ENCODE data around the gene KCNH1. TPM values are rescaled to one million over a fixed set of nuclear protein-coding genes. Genes with fewer than 3 reads are reported as not detected.

Gene KCNH1
- total and polyA plus RNA-seq, 4 donors, result not detected

DNA sequence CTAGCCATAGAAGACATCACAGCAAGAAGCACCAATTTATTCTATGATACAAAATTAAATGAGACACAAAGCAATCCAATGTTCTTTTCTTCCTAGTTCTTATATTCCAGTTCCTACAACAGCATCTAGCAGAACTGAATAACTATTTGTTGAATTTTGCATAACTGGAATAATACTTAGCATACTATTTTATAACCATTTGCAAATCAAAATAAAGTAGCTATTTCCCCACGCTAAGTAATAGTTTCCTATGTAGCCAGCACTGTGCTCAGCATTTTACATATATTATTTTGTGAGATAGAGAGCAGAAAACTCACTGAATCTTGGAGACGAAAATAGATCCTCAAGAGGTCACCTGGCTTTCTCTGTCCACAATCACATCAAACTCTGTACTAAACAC lies 42.1 kb downstream of the KCNH1 start:
- no peaks in the 10 kb centered on the region for H3K36me3 ChIP-seq (ENCODE audit: control insufficient read depth in 4 of 4, insufficient read depth in 3 of 4, low read depth in 1 of 4, low read length in 3 of 4)
- TF ChIP-seq SP1 (IDR thresholded peaks at IDR 0.05), result no peak
- no peak for TF ChIP-seq YY1 (IDR thresholded peaks at IDR 0.05)
- TF ChIP-seq, protein P1, sequence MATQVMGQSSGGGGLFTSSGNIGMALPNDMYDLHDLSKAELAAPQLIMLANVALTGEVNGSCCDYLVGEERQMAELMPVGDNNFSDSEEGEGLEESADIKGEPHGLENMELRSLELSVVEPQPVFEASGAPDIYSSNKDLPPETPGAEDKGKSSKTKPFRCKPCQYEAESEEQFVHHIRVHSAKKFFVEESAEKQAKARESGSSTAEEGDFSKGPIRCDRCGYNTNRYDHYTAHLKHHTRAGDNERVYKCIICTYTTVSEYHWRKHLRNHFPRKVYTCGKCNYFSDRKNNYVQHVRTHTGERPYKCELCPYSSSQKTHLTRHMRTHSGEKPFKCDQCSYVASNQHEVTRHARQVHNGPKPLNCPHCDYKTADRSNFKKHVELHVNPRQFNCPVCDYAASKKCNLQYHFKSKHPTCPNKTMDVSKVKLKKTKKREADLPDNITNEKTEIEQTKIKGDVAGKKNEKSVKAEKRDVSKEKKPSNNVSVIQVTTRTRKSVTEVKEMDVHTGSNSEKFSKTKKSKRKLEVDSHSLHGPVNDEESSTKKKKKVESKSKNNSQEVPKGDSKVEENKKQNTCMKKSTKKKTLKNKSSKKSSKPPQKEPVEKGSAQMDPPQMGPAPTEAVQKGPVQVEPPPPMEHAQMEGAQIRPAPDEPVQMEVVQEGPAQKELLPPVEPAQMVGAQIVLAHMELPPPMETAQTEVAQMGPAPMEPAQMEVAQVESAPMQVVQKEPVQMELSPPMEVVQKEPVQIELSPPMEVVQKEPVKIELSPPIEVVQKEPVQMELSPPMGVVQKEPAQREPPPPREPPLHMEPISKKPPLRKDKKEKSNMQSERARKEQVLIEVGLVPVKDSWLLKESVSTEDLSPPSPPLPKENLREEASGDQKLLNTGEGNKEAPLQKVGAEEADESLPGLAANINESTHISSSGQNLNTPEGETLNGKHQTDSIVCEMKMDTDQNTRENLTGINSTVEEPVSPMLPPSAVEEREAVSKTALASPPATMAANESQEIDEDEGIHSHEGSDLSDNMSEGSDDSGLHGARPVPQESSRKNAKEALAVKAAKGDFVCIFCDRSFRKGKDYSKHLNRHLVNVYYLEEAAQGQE (IDR thresholded peaks at IDR 0.05), result no peak
- TF ChIP-seq NR2F2 (IDR thresholded peaks at IDR 0.05), result no peak
- TF ChIP-seq, protein P2, sequence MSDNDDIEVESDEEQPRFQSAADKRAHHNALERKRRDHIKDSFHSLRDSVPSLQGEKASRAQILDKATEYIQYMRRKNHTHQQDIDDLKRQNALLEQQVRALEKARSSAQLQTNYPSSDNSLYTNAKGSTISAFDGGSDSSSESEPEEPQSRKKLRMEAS (IDR thresholded peaks at IDR 0.05), result no peak
- TF ChIP-seq RAD21 (IDR thresholded peaks at IDR 0.05), result no peak
- no peak for TF ChIP-seq TAF1 (conservative IDR thresholded peaks at IDR 0.05)
- TF ChIP-seq FOXA1 (IDR thresholded peaks at IDR 0.05), result no peak
- TF ChIP-seq, protein P3, sequence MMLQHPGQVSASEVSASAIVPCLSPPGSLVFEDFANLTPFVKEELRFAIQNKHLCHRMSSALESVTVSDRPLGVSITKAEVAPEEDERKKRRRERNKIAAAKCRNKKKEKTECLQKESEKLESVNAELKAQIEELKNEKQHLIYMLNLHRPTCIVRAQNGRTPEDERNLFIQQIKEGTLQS (IDR thresholded peaks at IDR 0.05), result no peak
- no peak for TF ChIP-seq GABPA (IDR thresholded peaks at IDR 0.05 in 1 of 2, conservative IDR thresholded peaks at IDR 0.05 in 1 of 2)
- no peak for TF ChIP-seq HNF4A (conservative IDR thresholded peaks at IDR 0.05)
- TF ChIP-seq, protein P4, sequence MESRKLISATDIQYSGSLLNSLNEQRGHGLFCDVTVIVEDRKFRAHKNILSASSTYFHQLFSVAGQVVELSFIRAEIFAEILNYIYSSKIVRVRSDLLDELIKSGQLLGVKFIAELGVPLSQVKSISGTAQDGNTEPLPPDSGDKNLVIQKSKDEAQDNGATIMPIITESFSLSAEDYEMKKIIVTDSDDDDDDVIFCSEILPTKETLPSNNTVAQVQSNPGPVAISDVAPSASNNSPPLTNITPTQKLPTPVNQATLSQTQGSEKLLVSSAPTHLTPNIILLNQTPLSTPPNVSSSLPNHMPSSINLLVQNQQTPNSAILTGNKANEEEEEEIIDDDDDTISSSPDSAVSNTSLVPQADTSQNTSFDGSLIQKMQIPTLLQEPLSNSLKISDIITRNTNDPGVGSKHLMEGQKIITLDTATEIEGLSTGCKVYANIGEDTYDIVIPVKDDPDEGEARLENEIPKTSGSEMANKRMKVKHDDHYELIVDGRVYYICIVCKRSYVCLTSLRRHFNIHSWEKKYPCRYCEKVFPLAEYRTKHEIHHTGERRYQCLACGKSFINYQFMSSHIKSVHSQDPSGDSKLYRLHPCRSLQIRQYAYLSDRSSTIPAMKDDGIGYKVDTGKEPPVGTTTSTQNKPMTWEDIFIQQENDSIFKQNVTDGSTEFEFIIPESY (IDR thresholded peaks at IDR 0.05), result no peak
- no peak for TF ChIP-seq RXRA (IDR thresholded peaks at IDR 0.05)
- TF ChIP-seq HNF4G (IDR thresholded peaks at IDR 0.05), result no peak
- 76% methylated on average over 2 of the region's 2 CpGs for WGBS
- H3K4me3 ChIP-seq (ENCODE audit: low read depth in 1 of 3, low read length in 3 of 3), result no peak overlapping the region
- no peak for DNase-seq (ENCODE audit: low spot score)
- H3K9me3 ChIP-seq (ENCODE audit: control insufficient read depth in 4 of 4, low read length in 3 of 4), result no peaks in the 10 kb centered on the region
- H3K4me1 ChIP-seq (ENCODE audit: control insufficient read depth in 4 of 4, insufficient read depth in 4 of 4, low read length in 3 of 4), result no peaks in the 10 kb centered on the region
- H3K9ac ChIP-seq (ENCODE audit: low read depth in 1 of 2, low read length in 2 of 2), result no peak overlapping the region
- H3K27me3 ChIP-seq (ENCODE audit: control insufficient read depth in 4 of 4, insufficient read depth in 4 of 4, low read length in 3 of 4), result no peaks in the 10 kb centered on the region
- H3K27ac ChIP-seq (ENCODE audit: low read depth in 1 of 2, low read length in 2 of 2), result no peak overlapping the region

- no peaks in the 10 kb centered on the region for H3K9me3 ChIP-seq (ENCODE audit: control insufficient read depth in 4 of 4, low read length in 3 of 4)
- WGBS, result 65% methylated on average over 2 of the region's 2 CpGs
- no peaks in the 10 kb centered on the region for H3K27me3 ChIP-seq (ENCODE audit: control insufficient read depth in 4 of 4, insufficient read depth in 4 of 4, low read length in 3 of 4)
- H3K27ac ChIP-seq (ENCODE audit: low read depth in 1 of 2, low read length in 2 of 2), result no peak overlapping the region
- no peak overlapping the region for H3K4me3 ChIP-seq (ENCODE audit: low read depth in 1 of 3, low read length in 3 of 3)
- no peak overlapping the region for H3K9ac ChIP-seq (ENCODE audit: low read depth in 1 of 2, low read length in 2 of 2)
- H3K4me1 ChIP-seq (ENCODE audit: control insufficient read depth in 4 of 4, insufficient read depth in 4 of 4, low read length in 3 of 4), result no peaks in the 10 kb centered on the region
- TF ChIP-seq, protein P3 (IDR thresholded peaks at IDR 0.05), result no peak
- TF ChIP-seq NR2F2 (IDR thresholded peaks at IDR 0.05) (no peak), FOXA1 (IDR thresholded peaks at IDR 0.05) (no peak), YY1 (IDR thresholded peaks at IDR 0.05) (no peak)
- TF ChIP-seq, protein P1 (IDR thresholded peaks at IDR 0.05), result no peak
- no peaks in the 10 kb centered on the region for H3K36me3 ChIP-seq (ENCODE audit: control insufficient read depth in 4 of 4, insufficient read depth in 3 of 4, low read depth in 1 of 4, low read length in 3 of 4)
- no peak for DNase-seq (ENCODE audit: low spot score)
These were observed 44.4 kb downstream of the KCNH1 start for GRCh38 chr1:211089536-211089935.
